Panc1 (cell line): ENCODE measurements around the gene DTD1. TPM values are rescaled to one million over a fixed set of nuclear protein-coding genes. Genes with fewer than 3 reads are reported as not detected.

Experiments
- ATAC-seq: fragments of 200-7000 bp; cut with Tn5 transposase; 2 replicates; pipeline ENCODE4 v1.9.1; 2020; ENCODE audit warnings: mild to moderate bottlenecking, moderate library complexity
- BruUV-seq: library from RNA; stranded (reverse); fragments of 400-500 nt; replicated peaks from 2 replicates; lab custom pipeline; 2021; lab: Mats Ljungman, UMichigan
- CTCF ChIA-PET: fragments of 300-600 bp; sonication (Branson Sonifier 250); formaldehyde crosslinking; loops from one replicate; lab custom pipeline; 2022; ENCODE audit warnings: antibody characterized with exemption; lab: Charles Lee
- POLR2A ChIA-PET: fragments of 300-600 bp; sonication (Branson Sonifier 250); formaldehyde crosslinking; loops from one replicate; lab custom pipeline; 2022; ENCODE audit warnings: antibody characterized with exemption; lab: Charles Lee
- DNase-seq: peaks from one replicate; pipeline ENCODE4 v3.0.0-alpha.2; 2010; ENCODE audit warnings: low read depth, low spot score
- H3K27ac ChIP-seq: 2 replicates; pipeline ENCODE4 v1.5.1; 2011; ENCODE audit warnings: mild to moderate bottlenecking, low read length, inconsistent platforms
- H3K27me3 ChIP-seq: fragments of 200-500 bp; sonication (Bioruptor generic); 2 replicates; pipeline ENCODE4 v1.6.0; 2014; ENCODE audit warnings: low read length, inconsistent platforms; ENCODE audit not compliant: control insufficient read depth, insufficient read depth
- H3K36me3 ChIP-seq: fragments of 200-500 bp; sonication (Bioruptor generic); 2 replicates; pipeline ENCODE4 v1.5.1; 2014; ENCODE audit warnings: inconsistent platforms, mild to moderate bottlenecking, low read length, moderate library complexity; ENCODE audit not compliant: control insufficient read depth, insufficient read depth
- H3K4me1 ChIP-seq: 2 replicates; pipeline ENCODE4 v1.5.1; 2011; ENCODE audit warnings: inconsistent platforms, mild to moderate bottlenecking, low read length, moderate library complexity; ENCODE audit not compliant: control insufficient read depth, insufficient read depth
- H3K4me3 ChIP-seq, 2 experiments: 2 replicates each; pipeline ENCODE4 v1.5.1; 2011 to 2012; ENCODE audit warnings: low read depth in 2 of 2, low read length in 2 of 2, mild to moderate bottlenecking in 2 of 2, inconsistent platforms in 1 of 2, moderate library complexity in 1 of 2
- H3K9me3 ChIP-seq: fragments of 200-500 bp; sonication (Bioruptor generic); 2 replicates; pipeline ENCODE4 v1.5.1; 2014; ENCODE audit warnings: low read depth, mild to moderate bottlenecking, inconsistent platforms, low read length, moderate library complexity; ENCODE audit not compliant: control insufficient read depth, insufficient read depth
- CTCF ChIP-seq: fragments of 450-650 bp; IDR thresholded peaks from 2 replicates; pipeline ENCODE4 v1.5.1; 2017; ENCODE audit warnings: mild to moderate bottlenecking
- POLR2AphosphoS5 ChIP-seq: IDR thresholded peaks from 2 replicates; pipeline ENCODE4 v1.6.1; 2012; ENCODE audit warnings: mild to moderate bottlenecking, low read depth, low read length, moderate library complexity
- REST ChIP-seq, 2 experiments: IDR thresholded peaks; 2 replicates each; pipeline ENCODE4 v1.6.1; 2011 to 2012; ENCODE audit warnings: low read depth in 2 of 2, control low read depth in 1 of 2, low read length in 1 of 2, mild to moderate bottlenecking in 1 of 2, moderate library complexity in 1 of 2; ENCODE audit not compliant: insufficient read depth in 1 of 2
- SIN3A ChIP-seq: IDR thresholded peaks from 2 replicates; pipeline ENCODE4 v1.6.1; 2012; ENCODE audit warnings: low read depth, mild to moderate bottlenecking, low read length, moderate library complexity, borderline replicate concordance; ENCODE audit not compliant: insufficient read depth
- TCF7L2 ChIP-seq: IDR thresholded peaks from 2 replicates; pipeline ENCODE4 v1.6.1; 2011; ENCODE audit warnings: mild to moderate bottlenecking, low read depth, low read length, inconsistent platforms
- in situ Hi-C: cut with HindIII; loops from 2 replicates; pipeline ENCODE4 v1.10.0; 2016; ENCODE audit warnings: low sequenced_read_pairs, low pct_unique_long_range_greater_than_20kb
- intact Hi-C: fragments of 100-400 bp; cut with micrococcal nuclease; formaldehyde crosslinking; loops from one replicate; pipeline ENCODE4 v1.10.0; 2022; ENCODE audit not compliant: unreplicated experiment
- total RNA-seq: library from RNA; stranded (reverse); gene quantifications from one replicate; pipeline ENCODE4 v1.2.1, GENCODE V29; 2021; ENCODE audit not compliant: unreplicated experiment

Gene DTD1
- total RNA-seq, 1 experiment from 2014 or later, result 23.6 TPM

- H3K4me3 ChIP-seq, result no peak overlapping the region
- H3K36me3 ChIP-seq, result no peaks in the 10 kb centered on the region
- H3K4me1 ChIP-seq, result no peaks in the 10 kb centered on the region
- H3K27me3 ChIP-seq, result no peaks in the 10 kb centered on the region
- BruUV-seq, result no TSS peak
- POLR2A ChIA-PET, result no interaction called here
- CTCF ChIA-PET, result no interaction called here
- intact Hi-C loops, result loop anchor here (10.0 kb wide), 1 partner anchor 260 kb away; no protein-coding TSS in a partner anchor
- no peaks in the 10 kb centered on the region for H3K9me3 ChIP-seq
- TF ChIP-seq POLR2AphosphoS5, result no peak
- TF ChIP-seq TCF7L2, result no peak
- no peak for TF ChIP-seq SIN3A
- no peak for TF ChIP-seq CTCF
- no peak for TF ChIP-seq REST (IDR thresholded peaks at IDR 0.05; ENCODE audit: insufficient read depth in 1 of 2, low read depth in 2 of 2, low read length in 1 of 2)
- no peak for ATAC-seq
- no peak overlapping the region for H3K27ac ChIP-seq
- in situ Hi-C loops, result no loop called here
- DNase-seq, result no peak
These were observed 46.6 kb downstream of the DTD1 start for GRCh38 chr20:18634501-18634900.

- TF ChIP-seq TCF7L2 (no peak), CTCF (no peak), SIN3A (no peak), REST (IDR thresholded peaks at IDR 0.05; ENCODE audit: insufficient read depth in 1 of 2, low read depth in 2 of 2, low read length in 1 of 2) (no peak), POLR2AphosphoS5 (no peak)
- no peak overlapping the region for H3K4me3 ChIP-seq
- in situ Hi-C loops (no loop called here), intact Hi-C loops (loop anchor here (10.0 kb wide), 1 partner anchor 259 kb away; no protein-coding TSS in a partner anchor)
- no peak overlapping the region for H3K27ac ChIP-seq
- POLR2A ChIA-PET, result no interaction called here
- no TSS peak for BruUV-seq
- no peaks in the 10 kb centered on the region for H3K27me3 ChIP-seq
- DNase-seq, result no peak
- no peak for ATAC-seq
- no peaks in the 10 kb centered on the region for H3K36me3 ChIP-seq
- CTCF ChIA-PET, result no interaction called here
- no peaks in the 10 kb centered on the region for H3K4me1 ChIP-seq
- no peaks in the 10 kb centered on the region for H3K9me3 ChIP-seq
These were observed 47.5 kb downstream of the DTD1 start for GRCh38 chr20:18635380-18635779.
